Measurements from ENCODE around the gene LUZP2. TPM values are rescaled to one million over a fixed set of nuclear protein-coding genes. Genes with fewer than 3 reads are reported as not detected.

The LUZP2 gene
- total RNA-seq, 1 donor from 2014 or later: 0.49 TPM

GRCh38 chr11:24575392-24575791 is 78.5 kb downstream of the LUZP2 start:
- H3K9me3 ChIP-seq: no peaks in the 10 kb centered on the region

GRCh38 chr11:24585192-24585591 is 88.3 kb downstream of the LUZP2 start:
- intact Hi-C loops (cut with DNase I): no loop called here
- TF ChIP-seq POLR2A (IDR thresholded peaks at IDR 0.05) (no peak), POLR2AphosphoS5 (IDR thresholded peaks at IDR 0.05; ENCODE audit: insufficient read depth in 1 of 2, low read depth in 1 of 2) (no peak), CTCF (IDR thresholded peaks at IDR 0.05) (no peak)

More at GRCh38 chr11:24575392-24575791, 78.5 kb downstream of the LUZP2 start:
- DNase-seq (ENCODE audit: extremely low spot score in 2 of 2): no peak
- no peak overlapping the region for H3K27ac ChIP-seq
- intact Hi-C loops (cut with DNase I): no loop called here
- TF ChIP-seq CTCF (IDR thresholded peaks at IDR 0.05) (no peak), POLR2A (IDR thresholded peaks at IDR 0.05) (no peak), POLR2AphosphoS5 (IDR thresholded peaks at IDR 0.05; ENCODE audit: insufficient read depth in 1 of 2, low read depth in 1 of 2) (no peak)
- H3K27me3 ChIP-seq: no peaks in the 10 kb centered on the region
- no peaks in the 10 kb centered on the region for H3K36me3 ChIP-seq
- no peaks in the 10 kb centered on the region for H3K4me1 ChIP-seq
- no peak overlapping the region for H3K4me3 ChIP-seq

DNA sequence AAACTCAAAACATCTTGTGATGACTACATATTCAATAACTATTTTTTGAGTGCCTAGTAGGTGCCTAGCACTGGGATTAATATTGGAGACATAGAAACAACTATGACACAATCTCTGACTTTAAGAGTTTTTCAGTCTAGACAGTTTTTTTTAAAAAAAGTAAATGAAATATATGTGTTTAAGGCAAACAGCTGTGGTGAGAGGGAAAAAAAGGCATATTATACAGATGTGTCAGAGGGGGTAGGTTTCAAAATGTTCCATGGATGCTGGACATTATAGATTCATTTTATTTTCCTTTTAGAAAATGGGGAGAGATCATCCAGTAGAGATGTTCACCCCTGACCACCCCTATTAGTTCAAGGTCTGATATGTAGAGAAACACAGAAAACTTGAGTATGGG is 90.8 kb downstream of the LUZP2 start:
- intact Hi-C loops (cut with DNase I): loop anchor here (1.0 kb wide), 1 partner anchor 17 kb away; no protein-coding TSS in a partner anchor
- no peaks in the 10 kb centered on the region for H3K27me3 ChIP-seq
- no peak overlapping the region for H3K4me3 ChIP-seq
- no peaks in the 10 kb centered on the region for H3K36me3 ChIP-seq
- no peak for TF ChIP-seq POLR2AphosphoS5 (IDR thresholded peaks at IDR 0.05; ENCODE audit: insufficient read depth in 1 of 2, low read depth in 1 of 2)
- DNase-seq (ENCODE audit: extremely low spot score in 2 of 2): no peak
- H3K4me1 ChIP-seq: no peaks in the 10 kb centered on the region
- H3K9me3 ChIP-seq: no peaks in the 10 kb centered on the region
- H3K27ac ChIP-seq: no peak overlapping the region

More at GRCh38 chr11:24585192-24585591, 88.3 kb downstream of the LUZP2 start:
- H3K9me3 ChIP-seq: no peaks in the 10 kb centered on the region
- no peaks in the 10 kb centered on the region for H3K36me3 ChIP-seq
- H3K27me3 ChIP-seq: no peaks in the 10 kb centered on the region
- H3K27ac ChIP-seq: no peak overlapping the region
- no peak for DNase-seq (ENCODE audit: extremely low spot score in 2 of 2)
- no peaks in the 10 kb centered on the region for H3K4me1 ChIP-seq
- H3K4me3 ChIP-seq: no peak overlapping the region

DNA sequence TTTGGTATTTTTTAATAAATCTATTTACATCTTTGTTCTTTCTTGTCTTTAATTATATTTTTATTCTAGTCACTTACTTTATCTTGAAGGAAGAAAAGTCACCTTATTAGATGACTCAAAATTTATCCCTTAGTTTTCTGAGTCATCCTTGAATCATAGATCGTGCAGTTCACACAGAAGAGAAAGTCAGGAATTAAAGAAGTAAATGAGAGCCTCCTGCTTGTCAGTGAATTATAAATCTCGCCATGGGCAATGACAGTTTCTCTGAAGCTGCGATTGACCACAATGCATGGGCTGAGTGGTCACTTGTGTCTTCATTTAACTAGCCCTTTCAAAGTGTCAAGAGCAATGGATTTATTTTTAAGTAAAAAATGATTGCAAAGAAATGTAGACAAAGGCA is 91.2 kb downstream of the LUZP2 start:
- Histone ChIP-seq H3K4me3 (no peak overlapping the region), H3K27ac (no peak overlapping the region), H3K9me3 (no peaks in the 10 kb centered on the region), H3K4me1 (no peaks in the 10 kb centered on the region), H3K27me3 (no peaks in the 10 kb centered on the region), H3K36me3 (no peaks in the 10 kb centered on the region)
- no peak for DNase-seq (ENCODE audit: extremely low spot score in 2 of 2)
- intact Hi-C loops (cut with DNase I): no loop called here
- TF ChIP-seq CTCF (IDR thresholded peaks at IDR 0.05): no peak
- no peak for TF ChIP-seq POLR2A (IDR thresholded peaks at IDR 0.05)
- TF ChIP-seq POLR2AphosphoS5 (IDR thresholded peaks at IDR 0.05; ENCODE audit: insufficient read depth in 1 of 2, low read depth in 1 of 2): no peak

DNA sequence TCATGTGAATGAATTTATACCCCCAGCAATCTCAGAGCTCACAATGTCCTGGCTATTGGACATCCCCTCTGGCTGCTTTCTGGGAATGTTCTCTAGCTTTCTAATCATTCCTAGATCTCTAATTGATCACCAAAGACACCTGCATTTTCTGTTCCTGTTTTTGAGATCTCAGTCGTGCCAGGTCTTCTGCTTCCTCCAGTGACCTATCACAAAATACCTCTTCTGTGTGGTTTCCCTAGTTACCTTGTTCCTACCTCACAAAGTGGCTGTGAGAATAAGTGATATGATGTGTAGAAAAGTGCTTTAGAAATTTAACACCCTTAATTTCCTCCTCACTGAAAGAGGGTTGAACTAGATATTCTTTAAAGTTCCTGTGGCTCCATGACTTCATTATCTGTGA is 92.2 kb downstream of the LUZP2 start:
- no peak overlapping the region for H3K27ac ChIP-seq
- TF ChIP-seq CTCF (IDR thresholded peaks at IDR 0.05): no peak
- intact Hi-C loops (cut with DNase I): no loop called here
- H3K4me3 ChIP-seq: no peak overlapping the region
- H3K36me3 ChIP-seq: no peaks in the 10 kb centered on the region
- DNase-seq (ENCODE audit: extremely low spot score in 2 of 2): no peak
- no peaks in the 10 kb centered on the region for H3K9me3 ChIP-seq
- no peaks in the 10 kb centered on the region for H3K27me3 ChIP-seq
- no peaks in the 10 kb centered on the region for H3K4me1 ChIP-seq

DNA sequence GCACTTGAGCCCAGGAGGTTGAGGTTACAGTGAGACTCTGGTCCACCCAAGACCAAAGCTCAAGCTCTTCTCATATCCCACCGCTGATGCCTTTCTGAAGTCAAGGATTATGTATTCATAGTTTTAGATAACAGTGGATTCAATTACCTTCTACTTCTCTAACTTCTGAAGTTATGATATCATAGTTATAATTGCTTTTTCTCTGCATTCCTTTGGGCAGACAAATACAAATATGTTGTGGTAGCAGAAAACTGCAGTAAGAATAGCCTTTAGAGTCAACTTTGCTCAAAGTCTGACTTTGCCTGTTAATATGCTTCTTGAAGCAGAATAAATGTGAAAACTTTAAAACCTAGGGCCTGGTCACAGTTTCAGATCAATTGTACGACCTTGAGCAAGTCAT is 94.4 kb downstream of the LUZP2 start:
- no peaks in the 10 kb centered on the region for H3K36me3 ChIP-seq
- intact Hi-C loops (cut with DNase I): no loop called here
- DNase-seq (ENCODE audit: extremely low spot score in 2 of 2): no peak
- TF ChIP-seq POLR2AphosphoS5 (IDR thresholded peaks at IDR 0.05; ENCODE audit: insufficient read depth in 1 of 2, low read depth in 1 of 2) (no peak), POLR2A (IDR thresholded peaks at IDR 0.05) (no peak), CTCF (IDR thresholded peaks at IDR 0.05) (no peak)
- no peak overlapping the region for H3K27ac ChIP-seq
- no peaks in the 10 kb centered on the region for H3K4me1 ChIP-seq
- H3K27me3 ChIP-seq: no peaks in the 10 kb centered on the region
- H3K4me3 ChIP-seq: no peak overlapping the region
- no peaks in the 10 kb centered on the region for H3K9me3 ChIP-seq
